Measurements from ENCODE around the gene SHCBP1.
A peak's percentile ranks its signal among the peaks of the same experiment; 100 is the strongest.
"Not testable (repeated sequence)": the region's sequence is repeated elsewhere in the genome, so short reads cannot be mapped to it uniquely, and the experiment has no call there.

The SHCBP1 gene

GRCh38 chr16:46621006-46621933 is at the start of gene SHCBP1:
Gene SHCBP1 (minus strand): TSS chr16:46621379. CDS start chr16:46621359, 20 bp downstream.
- FAIRE-seq, result peak; percentile 34

- FAIRE-seq, result no peak
These were observed 40.9 kb upstream of the SHCBP1 start for GRCh38 chr16:46662123-46662522.

- FAIRE-seq, result no peak
These were observed 37.7 kb upstream of the SHCBP1 start for GRCh38 chr16:46658925-46659324.

- FAIRE-seq, result no peak
These were observed 30.1 kb upstream of the SHCBP1 start for GRCh38 chr16:46651305-46651704.

GRCh38 chr16:46650254-46650623 is 29.1 kb upstream of the SHCBP1 start:
- FAIRE-seq, result no peak

- FAIRE-seq, result no peak
These were observed 28.5 kb upstream of the SHCBP1 start for GRCh38 chr16:46649588-46650253.

GRCh38 chr16:46648656-46649055 is 27.5 kb upstream of the SHCBP1 start:
- no peak for FAIRE-seq

GRCh38 chr16:46638947-46639925 is 18.1 kb upstream of the SHCBP1 start:
- FAIRE-seq, result no peak

GRCh38 chr16:46632778-46633733 is 11.9 kb upstream of the SHCBP1 start:
- FAIRE-seq, result no peak

- FAIRE-seq, result peak; percentile 96
These were observed 8.4 kb upstream of the SHCBP1 start for GRCh38 chr16:46629331-46630219.

- no peak for FAIRE-seq
These were observed 6.6 kb upstream of the SHCBP1 start for GRCh38 chr16:46627746-46628145.

GRCh38 chr16:46626681-46627080 is 5.5 kb upstream of the SHCBP1 start:
- FAIRE-seq, result not testable (repeated sequence)

- FAIRE-seq, result not testable (repeated sequence)
These were observed 3.7 kb upstream of the SHCBP1 start for GRCh38 chr16:46624862-46625261.

- not testable (repeated sequence) for FAIRE-seq
These were observed 2.5 kb upstream of the SHCBP1 start for GRCh38 chr16:46623707-46624106.

- not testable (repeated sequence) for FAIRE-seq
These were observed 2.1 kb upstream of the SHCBP1 start for GRCh38 chr16:46623246-46623645.

- no peak for FAIRE-seq
These were observed 926 bp upstream of the SHCBP1 start for GRCh38 chr16:46621934-46622676.

- no peak for FAIRE-seq
These were observed 743 bp downstream of the SHCBP1 start for GRCh38 chr16:46620266-46621005.

GRCh38 chr16:46618516-46618915 is 2.7 kb downstream of the SHCBP1 start:
- no peak for FAIRE-seq

GRCh38 chr16:46614006-46614405 is 7.2 kb downstream of the SHCBP1 start:
- no peak for FAIRE-seq
